Tibial nerve (tissue), 4 donors: Measurements from ENCODE around the gene HAUS5. TPM values are rescaled to one million over a fixed set of nuclear protein-coding genes. Genes with fewer than 3 reads are reported as not detected.

Source experiments
- DNase-seq, 2 donors: peaks; one replicate each; pipeline ENCODE4 v3.0.0-alpha.2; 2019; ENCODE audit warnings: low spot score in 2 of 2
- H3K27ac ChIP-seq, 4 donors: fragments of 200-600 bp; sonication (generic) in 3 of 4; one replicate each; pipeline ENCODE4 v1.5.1; 2017 to 2019; ENCODE audit warnings: mild to moderate bottlenecking in 1 of 4
- H3K27me3 ChIP-seq, 2 donors: fragments of 200-600 bp; sonication (generic) in 1 of 2; one replicate each; pipeline versions ENCODE4 v1.5.1 to v1.6.0; 2017 to 2019
- H3K36me3 ChIP-seq, 3 donors: fragments of 200-600 bp; sonication (generic); one replicate each; pipeline ENCODE4 v1.5.1; 2018 to 2019
- H3K4me1 ChIP-seq, 4 donors: fragments of 200-600 bp; sonication (generic) in 3 of 4; one replicate each; pipeline ENCODE4 v1.5.1; 2017 to 2019
- H3K4me3 ChIP-seq, 4 donors: fragments of 200-600 bp; sonication (generic) in 3 of 4; one replicate each; pipeline ENCODE4 v1.5.1; 2017 to 2019; ENCODE audit warnings: mild to moderate bottlenecking in 1 of 4, moderate library complexity in 1 of 4
- H3K9me3 ChIP-seq, 4 donors: fragments of 200-600 bp; sonication (generic) in 3 of 4; one replicate each; pipeline ENCODE4 v1.5.1; 2017 to 2019
- CTCF ChIP-seq, 5 experiments: fragments of 200-600 bp in 3 of 5; fragments of 450-650 bp in 2 of 5; sonication (generic) in 3 of 5; IDR thresholded peaks; one replicate each; pipeline ENCODE4 v1.5.1; 2016 to 2019; ENCODE audit warnings: antibody characterized with exemption in 5 of 5, mild to moderate bottlenecking in 3 of 5, moderate library complexity in 2 of 5
- EP300 ChIP-seq, 2 donors: sonication (generic); formaldehyde crosslinking; IDR thresholded peaks; one replicate each; pipeline ENCODE4 v1.6.1; 2017; ENCODE audit warnings: antibody characterized with exemption in 2 of 2, mild to moderate bottlenecking in 1 of 2
- POLR2A ChIP-seq, 2 donors: fragments of 450-650 bp; IDR thresholded peaks; one replicate each; pipeline ENCODE4 v1.6.1; 2017; ENCODE audit warnings: antibody characterized with exemption in 2 of 2, mild to moderate bottlenecking in 2 of 2, moderate library complexity in 2 of 2
- WGBS, 2 donors: methylation state at CpG; one replicate each; pipeline ENCODE4 v1.1.5; 2018; 5-methylcytosine and 5-hydroxymethylcytosine counted together
- total RNA-seq, 4 donors: library from RNA; depleted of rRNA; stranded (reverse); fragments of >200 nt; gene quantifications; one replicate each; pipeline ENCODE4 v1.1.0, GENCODE V29; 2016

The HAUS5 gene
- total RNA-seq, 4 donors from 2014 or later, result 9.8 to 17.1 (median 11.0) TPM

- H3K4me1 ChIP-seq, result peaks cover 0 to 13% (median 7%) of the 10 kb centered on the region in 4 donors
- no peaks in the 10 kb centered on the region for H3K36me3 ChIP-seq
- H3K27ac ChIP-seq, result no peak overlapping the region
- TF ChIP-seq EP300 (IDR thresholded peaks at IDR 0.05) (no peak), CTCF (IDR thresholded peaks at IDR 0.05) (no peak), POLR2A (IDR thresholded peaks at IDR 0.05) (no peak)
- no peaks in the 10 kb centered on the region for H3K27me3 ChIP-seq
- DNase-seq, result no peak
- H3K9me3 ChIP-seq, result peaks cover 0 to 20% (median 0%) of the 10 kb centered on the region in 4 donors
- 72 to 80% methylated on average over 2 of the region's 2 CpGs for WGBS, 2 donors
- no peak overlapping the region for H3K4me3 ChIP-seq
Observed at GRCh38 chr19:35608251-35608650, 4.3 kb upstream of the HAUS5 start.

GRCh38 chr19:35609851-35610353 lies 2.6 kb upstream of the HAUS5 start:
- WGBS, 2 donors, result 53 to 85% methylated on average over 4 to 5 of the region's 6 CpGs
- H3K27me3 ChIP-seq, result no peaks in the 10 kb centered on the region
- peaks cover 0 to 3% (median 0%) of the 10 kb centered on the region in 3 donors for H3K36me3 ChIP-seq
- H3K4me1 ChIP-seq, result peaks cover 0 to 15% (median 7%) of the 10 kb centered on the region in 4 donors
- no peak for DNase-seq
- peaks cover 0 to 20% (median 0%) of the 10 kb centered on the region in 4 donors for H3K9me3 ChIP-seq
- TF ChIP-seq CTCF (IDR thresholded peaks at IDR 0.05) (no peak), POLR2A (IDR thresholded peaks at IDR 0.05) (no peak), EP300 (IDR thresholded peaks at IDR 0.05) (no peak)
- no peak overlapping the region for H3K4me3 ChIP-seq
- H3K27ac ChIP-seq, result peak overlapping the region in 1 of 4 donors; percentile 15

GRCh38 chr19:35612224-35612558 lies 344 bp upstream of the HAUS5 start:
- no peak for DNase-seq
- TF ChIP-seq EP300 (IDR thresholded peaks at IDR 0.05) (no peak), POLR2A (IDR thresholded peaks at IDR 0.05) (no peak), CTCF (IDR thresholded peaks at IDR 0.05) (no peak)
- 38 to 44% methylated on average over 9 of the region's 9 CpGs for WGBS, 2 donors
- H3K27ac ChIP-seq, result peak overlapping the region; percentile 61 to 89 (median 76)
- H3K27me3 ChIP-seq, result no peaks in the 10 kb centered on the region
- peak overlapping the region; percentile 51 to 91 (median 81) for H3K4me3 ChIP-seq
- peaks cover 0 to 25% (median 0%) of the 10 kb centered on the region in 3 donors for H3K36me3 ChIP-seq
- H3K9me3 ChIP-seq, result peaks cover 0 to 15% (median 0%) of the 10 kb centered on the region in 4 donors
- H3K4me1 ChIP-seq, result peaks cover 0 to 15% (median 7%) of the 10 kb centered on the region in 4 donors

GRCh38 chr19:35613574-35613973 lies 1.0 kb downstream of the HAUS5 start:
- H3K27ac ChIP-seq, result no peak overlapping the region
- H3K27me3 ChIP-seq, result no peaks in the 10 kb centered on the region
- no peak overlapping the region for H3K4me3 ChIP-seq
- peaks cover 0 to 39% (median 0%) of the 10 kb centered on the region in 3 donors for H3K36me3 ChIP-seq
- WGBS, 2 donors, result 90 to 93% methylated on average over 1 of the region's 1 CpG
- peaks cover 0 to under 1% (median 0%) of the 10 kb centered on the region in 4 donors for H3K9me3 ChIP-seq
- no peak for TF ChIP-seq EP300 (IDR thresholded peaks at IDR 0.05)
- TF ChIP-seq POLR2A (IDR thresholded peaks at IDR 0.05), result no peak
- no peak for TF ChIP-seq CTCF (IDR thresholded peaks at IDR 0.05)
- DNase-seq, result no peak
- peaks cover 0 to 15% (median 7%) of the 10 kb centered on the region in 4 donors for H3K4me1 ChIP-seq

- no peak for DNase-seq
- H3K4me3 ChIP-seq, result no peak overlapping the region
- no peak for TF ChIP-seq CTCF (IDR thresholded peaks at IDR 0.05)
- no peak for TF ChIP-seq POLR2A (IDR thresholded peaks at IDR 0.05)
- TF ChIP-seq EP300 (IDR thresholded peaks at IDR 0.05), result no peak
- H3K4me1 ChIP-seq, result peaks cover 0 to 15% (median 7%) of the 10 kb centered on the region in 4 donors
- no peaks in the 10 kb centered on the region for H3K9me3 ChIP-seq
- H3K27ac ChIP-seq, result no peak overlapping the region
- 92 to 94% methylated on average over 16 to 17 of the region's 17 CpGs for WGBS, 2 donors
- H3K27me3 ChIP-seq, result no peaks in the 10 kb centered on the region
- peaks cover 0 to 53% (median 0%) of the 10 kb centered on the region in 3 donors for H3K36me3 ChIP-seq
Observed at GRCh38 chr19:35615036-35615435, 2.5 kb downstream of the HAUS5 start.
